Kidney tubule cell (primary cell): ENCODE results near the gene THSD1.
A peak's percentile ranks its signal among the peaks of the same experiment; 100 is the strongest.
"Not testable (repeated sequence)": the region's sequence is repeated elsewhere in the genome, so short reads cannot be mapped to it uniquely, and the experiment has no call there.

Source experiments
- DNase-seq: peaks from one replicate; pipeline ENCODE4 v3.0.0-alpha.2; 2018; ENCODE audit warnings: low spot score

THSD1 gene

DNA sequence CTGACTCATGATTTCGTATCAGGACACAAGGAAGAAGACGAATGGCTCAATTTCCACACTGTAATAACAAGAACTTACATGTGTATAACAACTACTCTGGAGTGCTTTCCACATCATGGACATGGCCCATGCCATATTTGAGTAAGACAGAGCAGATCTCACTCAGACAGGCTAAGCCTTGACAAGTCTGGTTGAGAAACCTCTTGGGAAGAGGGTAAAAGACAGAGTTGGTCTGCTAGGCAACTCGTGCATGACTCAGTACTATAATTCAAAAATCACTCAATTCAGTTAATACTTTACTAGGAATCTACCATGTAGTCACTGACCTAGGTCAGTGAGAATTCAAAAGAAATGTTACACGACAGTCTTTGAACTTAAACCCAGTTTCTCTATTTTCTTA lies 5.7 kb upstream of the THSD1 start:
- peak; percentile 92 for DNase-seq

DNA sequence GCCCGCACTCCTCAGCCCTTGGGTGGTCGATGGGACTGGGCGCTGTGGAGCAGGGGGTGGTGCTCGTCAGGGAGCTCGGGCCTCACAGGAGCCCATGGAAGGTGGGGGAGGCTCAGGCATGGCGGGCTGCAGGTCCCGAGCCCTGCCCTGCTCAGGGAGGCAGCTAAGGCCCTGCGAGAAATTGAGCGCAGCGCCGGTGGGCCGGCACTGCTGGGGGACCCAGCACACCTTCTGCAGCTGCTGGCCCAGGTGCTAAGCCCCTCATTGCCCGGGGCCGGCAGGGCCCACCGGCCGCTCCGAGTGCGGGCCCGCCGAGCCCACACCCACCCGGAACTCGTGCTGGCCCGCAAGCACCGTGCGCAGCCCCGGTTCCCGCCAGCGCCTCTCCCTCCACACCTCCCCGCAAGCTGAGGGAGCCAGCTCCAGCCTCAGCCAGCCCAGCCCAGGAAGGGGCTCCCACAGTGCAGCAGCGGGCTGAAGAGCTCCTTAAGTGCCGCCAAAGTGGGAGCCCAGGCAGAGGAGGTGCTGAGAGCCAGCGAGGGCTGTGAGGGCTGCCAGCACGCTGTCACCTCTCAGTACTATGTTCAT lies 2.2 kb upstream of the THSD1 start:
- DNase-seq = not testable (repeated sequence)

DNA sequence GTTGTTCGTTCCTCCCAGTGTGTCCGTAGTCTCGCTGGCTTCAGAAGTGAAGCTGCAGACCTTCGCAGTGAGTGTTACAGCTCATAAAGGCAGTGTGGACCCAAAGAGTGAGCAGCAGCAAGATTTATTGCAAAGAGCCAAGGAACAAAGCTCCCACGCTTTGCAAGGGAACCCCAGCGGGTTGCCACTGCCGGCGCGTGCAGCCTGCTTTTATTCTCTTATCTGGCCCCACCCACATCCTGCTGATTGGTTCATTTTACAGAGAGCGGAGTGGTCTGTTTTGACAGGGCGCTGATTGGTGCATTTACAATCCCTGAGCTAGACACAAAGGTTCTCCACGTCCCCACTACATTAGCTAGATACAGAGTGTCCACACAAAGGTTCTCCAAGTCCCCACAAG lies 1.5 kb upstream of the THSD1 start:
- not testable (repeated sequence) for DNase-seq

DNA sequence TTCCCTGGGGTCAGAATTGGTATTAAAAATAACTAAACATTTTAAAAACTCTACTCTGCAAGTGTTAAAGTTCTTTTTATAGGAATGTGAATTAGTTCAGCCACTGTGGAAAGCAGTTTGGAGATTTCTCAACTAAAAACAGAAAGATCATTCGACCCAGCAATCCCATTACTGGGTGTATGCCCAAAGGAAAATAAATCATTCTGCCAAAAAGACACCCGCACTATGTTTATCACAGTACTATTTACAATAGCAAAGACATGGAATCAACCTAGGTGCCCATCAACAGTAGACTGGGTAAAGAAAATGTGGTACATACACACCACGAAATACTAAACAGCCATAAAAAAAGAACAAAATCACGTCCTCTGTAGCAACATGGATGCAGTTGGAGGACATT lies 657 bp upstream of the THSD1 start:
- DNase-seq = no peak

DNA sequence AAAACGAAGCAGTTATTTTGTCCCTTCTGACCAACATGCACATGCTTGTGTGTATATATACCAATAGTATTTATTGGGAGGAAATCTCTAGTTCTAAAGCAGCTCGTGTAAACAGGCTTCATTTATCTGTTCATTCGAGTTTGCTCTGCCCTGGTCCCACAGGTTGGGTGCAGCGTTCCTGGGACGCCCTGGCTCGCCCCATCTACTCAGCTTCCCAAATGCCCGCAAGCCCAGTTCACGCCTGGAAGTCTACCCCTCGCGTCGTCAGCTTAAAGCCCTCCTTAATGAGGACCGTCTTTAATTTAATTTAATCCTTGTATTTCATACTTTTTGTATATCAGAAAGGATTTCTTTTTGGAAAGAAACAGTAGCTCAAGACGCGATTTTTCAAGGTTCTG lies 604 bp downstream of the THSD1 start:
- DNase-seq = peak; percentile 19

DNA sequence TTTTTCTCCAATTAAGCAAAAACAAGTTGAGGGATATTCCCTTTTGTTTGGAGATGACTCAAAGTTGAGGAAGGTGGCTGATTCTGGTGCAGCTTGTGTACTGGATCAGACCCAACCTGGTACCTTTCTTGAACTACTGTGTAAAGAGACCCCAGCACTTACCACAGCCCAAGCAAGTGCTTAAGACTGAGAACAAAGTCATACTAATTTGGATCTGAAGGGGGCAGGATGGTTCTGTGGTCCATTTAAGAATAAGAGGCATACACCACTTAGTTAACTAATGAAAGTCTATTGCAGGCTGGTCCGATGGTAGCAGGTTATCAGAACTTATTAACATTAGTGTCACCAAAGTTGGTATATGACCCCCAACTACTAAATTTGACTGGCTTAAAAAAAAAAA lies 6.3 kb downstream of the THSD1 start:
- DNase-seq = no peak

DNA sequence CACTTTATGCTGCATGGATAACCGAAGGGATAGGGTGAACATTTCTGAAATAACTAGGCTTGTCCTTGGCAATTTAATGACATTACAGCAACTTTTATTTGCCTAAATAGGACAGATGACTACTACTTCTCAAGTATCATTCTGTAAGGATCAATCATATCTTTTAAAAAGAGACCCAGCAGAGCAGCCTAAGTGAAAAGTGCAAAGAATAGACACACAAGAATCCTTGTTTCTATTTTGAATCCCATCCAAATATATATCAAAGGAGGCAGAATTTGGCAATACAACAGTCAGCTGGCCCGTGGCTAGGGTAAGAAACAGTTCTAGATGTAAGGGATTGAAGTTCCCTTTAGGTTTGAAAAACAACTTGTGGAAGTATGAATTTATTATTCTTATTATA lies 6.9 kb downstream of the THSD1 start:
- no peak for DNase-seq

DNA sequence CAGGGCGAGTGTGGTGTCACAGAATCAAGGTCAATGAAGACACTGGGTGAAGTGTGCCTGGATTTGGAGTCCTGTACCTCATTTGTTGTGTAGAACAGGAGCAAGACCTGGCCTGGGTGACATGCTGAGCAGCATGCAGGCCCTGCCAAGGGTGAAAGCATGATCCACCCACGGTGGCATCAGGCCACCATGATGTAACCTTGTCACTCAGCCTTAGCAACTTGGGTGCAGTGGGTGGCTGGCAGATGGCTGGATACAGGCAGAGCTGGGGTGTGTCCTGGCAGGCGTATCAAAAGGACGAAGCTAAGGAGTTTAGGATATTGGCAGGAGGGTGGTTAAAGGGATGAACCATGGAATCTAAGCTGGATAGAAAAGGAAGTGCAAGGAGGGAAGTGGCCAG lies 10.3 kb downstream of the THSD1 start:
- DNase-seq = no peak

DNA sequence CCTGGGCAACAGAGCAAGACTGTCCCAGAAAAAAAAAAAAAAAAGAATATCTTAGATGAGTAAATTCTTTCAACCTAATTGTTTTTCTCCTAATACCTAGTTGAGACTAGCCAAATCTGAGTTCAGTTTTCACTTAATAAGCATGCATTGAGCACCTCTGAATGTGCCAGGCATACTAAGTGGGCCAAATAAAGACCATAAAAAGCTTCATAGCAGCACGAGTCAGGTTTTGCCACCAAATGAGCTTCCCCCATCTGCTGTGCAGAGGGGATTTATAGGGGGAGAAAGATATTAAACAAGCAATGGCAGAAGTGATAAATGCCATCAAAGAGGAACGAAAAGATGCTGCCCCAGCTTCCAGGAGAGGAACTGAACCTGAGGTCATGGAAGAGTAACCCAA lies 11.4 kb downstream of the THSD1 start:
- no peak for DNase-seq

DNA sequence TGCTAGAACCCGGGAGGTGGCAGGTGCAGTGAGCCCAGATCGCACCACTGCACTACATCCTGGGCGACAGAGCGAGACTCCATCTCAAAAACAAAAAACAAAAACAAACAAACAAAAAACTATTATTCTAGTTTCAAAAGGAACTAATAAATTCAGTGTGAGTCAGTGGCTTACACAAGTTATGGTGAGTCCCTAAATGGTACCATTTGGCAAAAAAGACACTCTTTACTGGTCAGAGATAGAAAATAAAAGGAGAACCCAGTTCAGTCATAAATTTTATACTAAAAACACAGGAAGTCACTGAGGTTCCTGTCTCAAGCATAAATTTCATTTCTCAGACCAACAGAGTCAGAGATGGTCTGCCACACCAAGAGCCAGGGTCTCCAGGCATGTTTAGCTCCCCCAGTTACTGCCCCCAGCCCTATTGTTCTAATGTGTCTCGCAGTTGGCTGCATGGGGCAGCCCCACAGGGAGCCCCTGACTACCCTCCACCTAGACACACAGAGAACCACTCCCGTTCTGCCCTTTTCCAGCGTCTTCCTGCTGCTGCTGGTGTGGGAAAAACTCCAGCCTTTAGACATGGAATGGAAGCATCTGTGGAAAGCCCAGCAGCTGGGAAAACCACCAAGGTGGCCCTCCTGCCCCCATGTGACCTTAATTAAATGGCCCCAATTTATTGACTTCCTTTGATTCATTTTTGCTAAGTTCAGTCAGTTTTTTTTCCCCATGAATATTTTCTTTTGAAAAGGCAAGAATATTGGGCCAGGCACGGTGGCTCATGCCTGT lies 12.2 kb downstream of the THSD1 start:
- DNase-seq = no peak

DNA sequence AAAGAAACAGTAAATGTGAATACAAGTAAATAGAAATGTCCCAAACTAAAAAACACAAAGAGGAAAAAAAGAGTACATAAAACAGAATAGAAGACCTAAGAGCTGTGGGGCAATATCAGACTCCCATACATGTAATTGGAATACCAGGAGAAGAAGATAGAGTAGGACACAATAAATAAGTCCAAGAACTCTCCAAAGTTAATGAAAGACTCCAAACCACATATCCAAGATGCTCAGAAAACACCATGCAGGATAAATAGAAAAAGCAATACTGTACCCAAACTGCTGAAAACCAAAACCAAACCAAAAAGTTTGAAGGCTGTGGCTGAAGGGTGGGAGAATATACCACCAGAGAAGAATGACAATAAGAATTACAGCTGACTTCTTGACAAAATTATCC lies 18.3 kb downstream of the THSD1 start:
- DNase-seq = no peak

DNA sequence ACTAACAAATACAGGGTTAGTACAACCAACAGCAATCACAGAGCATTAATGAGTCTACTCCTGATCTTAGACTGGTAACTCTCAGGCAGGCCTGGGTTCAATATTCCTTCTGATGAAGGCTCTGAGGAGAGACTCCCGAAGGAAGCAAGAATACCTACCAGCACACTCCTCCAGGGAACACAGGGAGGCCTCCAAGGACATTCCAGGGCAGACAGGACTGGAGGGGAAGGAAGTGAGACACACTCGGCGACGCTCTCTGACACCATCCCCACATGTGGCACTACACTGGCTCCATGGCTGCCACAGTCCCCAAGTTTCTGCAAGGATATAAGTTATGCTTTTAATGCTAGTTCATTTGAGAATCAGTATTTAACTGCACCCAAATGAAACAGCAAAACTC lies 20.1 kb downstream of the THSD1 start:
- no peak for DNase-seq

DNA sequence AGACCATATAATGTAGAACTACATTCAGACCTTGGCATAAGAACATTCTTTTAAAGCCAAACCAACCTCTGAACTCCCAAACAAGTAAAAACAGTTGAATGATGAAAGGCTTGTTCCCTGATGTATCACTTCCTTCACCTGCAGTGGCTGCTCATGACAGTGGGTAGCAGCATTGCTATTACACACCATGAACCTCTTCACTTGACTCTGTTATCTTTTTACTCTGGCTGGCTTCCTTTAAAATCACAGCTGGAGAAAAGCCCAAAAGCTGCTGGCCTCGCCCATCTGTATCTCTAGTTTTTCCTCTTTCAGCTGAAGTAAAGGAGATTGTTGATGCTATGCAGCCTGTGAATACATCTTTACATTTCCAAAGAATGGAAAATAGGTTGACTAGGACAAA lies 22.6 kb downstream of the THSD1 start:
- no peak for DNase-seq

DNA sequence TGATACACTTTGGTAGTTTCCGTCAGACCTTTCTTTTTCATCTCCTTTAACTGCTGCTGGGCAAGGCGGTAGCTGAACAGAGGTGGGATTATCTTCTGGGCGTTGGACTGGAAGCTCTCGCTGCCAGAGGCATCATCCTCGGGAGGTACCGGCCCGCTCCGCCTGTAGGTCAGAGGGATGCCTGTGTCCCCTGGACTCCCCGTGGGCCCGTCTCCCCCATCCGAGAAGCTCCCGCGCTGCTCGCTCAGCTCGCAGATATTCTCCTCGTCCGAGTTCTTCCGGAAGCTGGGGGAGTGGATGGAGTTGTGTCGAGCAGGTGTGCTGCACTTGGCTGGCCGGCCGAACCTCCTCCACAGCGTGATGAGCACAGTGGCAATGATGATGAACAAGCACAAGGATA lies 27.7 kb downstream of the THSD1 start:
- DNase-seq = no peak

DNA sequence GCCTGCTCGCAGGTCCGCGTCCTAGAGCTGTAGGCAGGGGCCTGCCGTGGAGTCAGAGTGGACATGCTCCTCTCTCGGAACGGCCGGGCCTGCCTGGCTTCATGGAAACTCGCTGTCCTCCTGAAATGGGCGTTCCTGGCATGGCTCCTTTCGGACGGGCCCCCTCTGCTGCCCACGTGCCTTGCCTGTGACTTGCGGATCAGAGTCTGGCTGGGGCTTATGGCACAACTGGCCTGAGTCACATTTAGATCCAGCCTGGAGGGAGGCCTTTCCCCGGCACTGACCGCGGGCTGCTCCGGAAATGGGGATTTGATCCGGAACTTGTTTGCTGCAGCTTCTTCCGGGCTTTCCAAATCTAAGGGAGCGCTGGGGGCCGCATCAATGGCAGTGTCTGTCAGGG lies 28.1 kb downstream of the THSD1 start:
- DNase-seq = no peak

DNA sequence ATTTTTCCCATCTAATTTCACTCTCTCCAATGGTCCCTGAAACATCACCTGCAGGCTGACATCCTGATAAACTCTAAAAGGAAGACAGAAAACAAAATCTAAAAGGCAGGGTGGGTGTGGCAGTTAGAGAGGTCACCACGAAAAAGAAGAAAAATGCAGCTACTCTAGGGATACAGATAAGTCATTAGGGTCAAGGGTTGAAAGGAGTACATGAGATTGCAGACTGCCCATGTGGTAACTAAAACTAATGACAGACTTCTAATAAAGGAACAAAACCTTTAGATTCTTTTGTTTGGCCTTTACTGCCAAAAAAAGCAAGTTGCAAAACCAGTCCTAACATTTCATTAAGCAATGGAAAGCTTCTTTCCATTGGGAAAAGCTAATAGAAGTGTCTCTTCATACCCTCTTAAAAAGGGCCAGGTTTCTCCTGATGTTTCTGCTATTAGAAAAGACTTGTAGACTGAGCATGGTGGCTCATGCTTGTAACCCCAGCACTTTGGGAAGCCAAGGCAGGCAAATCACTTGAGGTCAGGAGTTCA lies 31.0 kb downstream of the THSD1 start:
- DNase-seq = no peak

DNA sequence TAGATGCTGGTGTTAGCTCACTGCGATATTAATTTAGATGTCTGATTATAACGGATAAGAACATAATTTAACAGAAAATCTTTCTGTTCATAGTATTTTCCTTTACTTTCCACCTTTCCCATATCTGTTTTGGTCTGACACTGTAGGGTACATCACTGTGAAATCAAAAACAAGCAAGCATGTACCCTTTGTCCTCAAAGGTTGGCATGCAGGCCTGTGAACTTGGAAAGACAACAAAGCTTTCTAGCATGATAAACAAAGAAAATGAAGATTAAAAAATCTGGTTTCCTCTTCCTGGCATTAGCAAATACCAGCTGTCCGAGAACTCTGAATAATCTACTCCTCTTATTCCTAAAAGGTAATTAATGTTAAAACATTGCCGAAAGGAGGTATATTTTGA lies 31.6 kb downstream of the THSD1 start:
- DNase-seq = no peak

DNA sequence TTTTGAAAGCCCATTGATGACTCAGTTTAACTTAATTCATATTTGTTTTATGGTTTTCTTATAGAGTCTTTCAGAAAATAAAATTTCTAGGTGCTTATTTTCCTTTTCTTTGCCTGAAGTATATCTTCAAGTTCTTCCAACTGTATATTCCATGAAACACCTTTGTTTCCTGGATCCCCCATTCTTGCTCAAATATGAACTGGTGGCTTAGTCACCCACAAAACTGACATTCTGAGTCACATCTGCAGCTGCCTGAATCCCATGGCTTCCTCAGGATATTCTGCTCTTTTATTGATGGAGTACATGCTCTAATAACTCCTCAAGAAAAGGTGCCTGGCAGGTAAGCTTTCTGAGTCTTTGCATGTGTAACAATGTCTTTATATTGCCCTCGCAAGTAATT lies 32.7 kb downstream of the THSD1 start:
- DNase-seq = peak; percentile 66

DNA sequence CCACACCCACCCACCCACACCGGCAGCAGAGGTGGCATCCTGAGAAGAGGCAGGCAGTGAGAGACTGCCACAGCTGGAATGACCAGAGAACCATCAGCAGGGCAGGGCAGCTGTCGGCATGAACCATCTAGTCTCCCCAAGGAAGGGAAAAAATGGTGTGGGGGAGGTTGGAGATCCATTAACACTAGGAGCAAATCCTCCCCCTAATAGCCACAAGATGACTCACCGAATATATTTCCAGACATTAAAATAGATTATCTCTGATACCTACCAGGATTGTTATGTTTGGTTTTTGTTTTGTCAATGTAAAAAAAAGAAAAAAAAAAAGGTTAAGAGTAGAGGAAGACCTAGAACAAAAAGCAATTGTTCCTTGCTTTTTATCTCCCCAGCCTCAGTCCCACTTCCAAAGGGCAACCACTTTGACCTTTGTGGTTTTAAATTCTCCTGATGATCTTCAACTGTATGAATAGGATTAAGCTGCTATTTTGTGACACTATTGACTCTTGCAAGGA lies 34.2 kb downstream of the THSD1 start:
- DNase-seq = peak; percentile 75

DNA sequence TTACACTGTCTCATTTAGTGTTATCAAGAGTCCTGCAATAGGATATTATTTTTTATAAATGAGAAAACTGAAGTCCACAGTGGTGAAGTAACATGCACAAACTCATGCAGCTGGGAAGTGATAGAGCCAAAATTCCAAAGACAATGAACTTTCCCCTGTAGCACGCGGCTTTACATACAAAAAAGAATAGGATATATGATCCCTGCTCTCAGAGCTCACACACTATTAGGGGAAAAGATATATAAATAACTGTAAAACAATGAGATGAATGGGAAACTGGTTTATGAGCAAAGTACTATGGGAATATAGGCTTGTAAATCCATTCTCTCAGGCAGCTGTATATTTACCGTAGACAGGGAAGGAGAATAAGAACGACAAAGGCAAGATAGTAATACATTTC lies 39.7 kb downstream of the THSD1 start:
- DNase-seq = no peak

DNA sequence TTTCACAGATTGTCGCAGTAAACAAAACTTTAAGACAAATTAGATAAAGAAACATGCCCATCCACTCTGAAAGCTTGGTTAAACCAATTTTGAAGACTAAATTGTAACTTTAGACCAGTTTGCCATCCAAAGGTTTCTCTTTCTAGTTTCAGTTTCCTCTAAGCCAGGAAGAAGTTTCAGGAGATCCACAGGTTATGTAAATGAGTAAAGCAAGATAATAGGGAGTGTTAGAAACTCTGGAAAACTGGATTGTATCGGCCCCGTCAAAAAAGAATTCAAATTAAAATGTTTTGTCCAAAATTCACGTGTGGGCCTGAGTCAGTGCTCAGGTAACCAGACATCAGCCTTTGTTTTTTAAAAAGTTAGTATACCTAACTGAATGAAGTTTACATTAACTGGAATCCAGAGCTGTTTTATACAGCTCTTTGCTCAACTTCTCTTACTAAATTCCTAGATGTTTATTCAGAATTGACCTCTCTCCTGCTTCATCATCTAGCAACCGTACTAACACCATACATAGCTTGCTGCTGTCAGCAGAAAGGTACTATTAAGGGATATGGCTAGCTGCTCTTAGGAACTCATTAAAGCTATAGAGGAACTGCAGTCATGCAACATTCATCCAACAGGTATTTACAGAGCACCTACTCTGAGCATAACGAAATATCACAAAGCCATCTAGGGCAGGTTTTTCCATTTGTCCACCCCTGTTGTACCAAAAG lies 43.6 kb downstream of the THSD1 start:
- peak; percentile 59 for DNase-seq

DNA sequence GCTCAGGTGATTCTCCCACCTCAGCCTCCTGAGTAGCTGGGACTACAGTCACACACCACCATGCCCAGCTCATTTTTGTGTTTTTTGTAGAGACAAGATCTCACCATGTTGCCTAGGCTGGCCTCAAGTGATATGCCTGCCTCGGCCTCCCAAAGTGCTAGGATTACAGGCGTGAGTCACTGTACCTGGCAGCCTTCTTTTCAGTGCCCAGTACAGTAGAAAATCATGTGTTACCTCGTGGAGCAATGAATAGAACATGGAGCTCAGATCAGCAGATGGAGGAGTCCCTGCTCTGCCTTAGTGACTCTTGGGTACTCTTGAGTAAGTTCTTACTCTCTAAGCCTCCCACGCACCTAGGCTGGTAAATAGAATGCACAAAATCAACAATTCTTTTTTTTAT lies 44.7 kb downstream of the THSD1 start:
- peak; percentile 48 for DNase-seq

DNA sequence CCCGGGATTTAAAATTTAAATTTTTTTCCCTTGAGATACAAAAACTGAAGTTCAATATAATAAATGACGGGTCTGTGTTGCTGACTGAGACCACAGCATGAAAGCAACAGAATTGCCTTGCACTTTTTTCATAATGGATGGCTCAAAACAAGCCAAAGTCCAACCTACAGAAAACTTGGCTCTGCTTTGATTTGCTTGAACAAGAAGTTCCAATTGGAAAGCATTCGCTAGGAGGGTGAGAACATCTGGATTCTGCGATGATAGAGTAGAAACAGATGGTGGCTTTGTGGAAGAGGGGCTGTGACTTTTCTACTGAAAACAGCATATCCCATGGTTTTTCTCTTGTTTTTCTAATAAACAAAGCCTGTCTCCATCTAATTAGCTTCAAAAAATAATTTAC lies 46.4 kb downstream of the THSD1 start:
- DNase-seq = no peak
